OCI-LY1 (cell line): ENCODE measurements around the gene FAM20C.

Source experiments
- EZH2 ChIP-seq: fragments of 200-600 bp; sonication (generic), shearing (Covaris generic); IDR thresholded peaks from 2 replicates; pipeline ENCODE4 v1.8.0; 2017; ENCODE audit warnings: borderline replicate concordance, mixed run types, mild to moderate bottlenecking, antibody characterized with exemption, low read length, moderate library complexity, mixed read lengths
- TF ChIP-seq, protein P1 (sequence below): fragments of 200-600 bp; sonication (generic), shearing (Covaris generic); IDR thresholded peaks from 2 replicates; pipeline ENCODE4 v1.5.1; 2017; ENCODE audit warnings: mild to moderate bottlenecking, antibody characterized with exemption, low read length, moderate library complexity, mixed read lengths

DNA sequence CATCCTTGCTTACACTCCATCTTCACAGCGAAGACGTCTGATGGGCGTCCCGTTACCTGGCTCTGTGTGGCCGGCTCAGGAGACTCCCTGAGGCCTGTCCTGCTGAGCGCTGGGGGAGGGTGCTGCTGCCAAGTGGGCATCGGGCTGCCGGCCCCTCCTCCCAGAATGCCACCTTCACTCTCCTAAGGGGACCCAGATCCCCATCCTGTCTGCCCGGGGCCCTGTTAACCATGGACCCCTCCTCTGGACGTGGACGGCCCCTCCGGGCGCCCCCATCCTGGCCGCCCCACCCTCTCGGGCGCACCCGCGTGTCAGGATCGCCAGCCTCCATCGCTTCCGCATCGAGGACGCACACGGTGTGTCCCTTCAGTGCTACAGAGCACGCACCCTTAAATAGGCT is 90.2 kb downstream of the FAM20C start:
- TF ChIP-seq, protein P1, sequence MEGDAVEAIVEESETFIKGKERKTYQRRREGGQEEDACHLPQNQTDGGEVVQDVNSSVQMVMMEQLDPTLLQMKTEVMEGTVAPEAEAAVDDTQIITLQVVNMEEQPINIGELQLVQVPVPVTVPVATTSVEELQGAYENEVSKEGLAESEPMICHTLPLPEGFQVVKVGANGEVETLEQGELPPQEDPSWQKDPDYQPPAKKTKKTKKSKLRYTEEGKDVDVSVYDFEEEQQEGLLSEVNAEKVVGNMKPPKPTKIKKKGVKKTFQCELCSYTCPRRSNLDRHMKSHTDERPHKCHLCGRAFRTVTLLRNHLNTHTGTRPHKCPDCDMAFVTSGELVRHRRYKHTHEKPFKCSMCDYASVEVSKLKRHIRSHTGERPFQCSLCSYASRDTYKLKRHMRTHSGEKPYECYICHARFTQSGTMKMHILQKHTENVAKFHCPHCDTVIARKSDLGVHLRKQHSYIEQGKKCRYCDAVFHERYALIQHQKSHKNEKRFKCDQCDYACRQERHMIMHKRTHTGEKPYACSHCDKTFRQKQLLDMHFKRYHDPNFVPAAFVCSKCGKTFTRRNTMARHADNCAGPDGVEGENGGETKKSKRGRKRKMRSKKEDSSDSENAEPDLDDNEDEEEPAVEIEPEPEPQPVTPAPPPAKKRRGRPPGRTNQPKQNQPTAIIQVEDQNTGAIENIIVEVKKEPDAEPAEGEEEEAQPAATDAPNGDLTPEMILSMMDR, result no peak
- TF ChIP-seq EZH2, result no peak
